Tongue (tissue), 2 donors: ENCODE measurements around the gene EIF5A2. TPM values are rescaled to one million over a fixed set of nuclear protein-coding genes. Genes with fewer than 3 reads are reported as not detected.
A peak's percentile ranks its signal among the peaks of the same experiment; 100 is the strongest.

Experiments
- DNase-seq: peaks from one replicate; pipeline ENCODE4 v3.0.0-alpha.2; 2015
- total RNA-seq: library from RNA; depleted of rRNA; stranded (reverse); fragments of >200 nt; gene quantifications from one replicate; pipeline ENCODE4 v1.2.3, GENCODE V29; 2014

EIF5A2 gene
- total RNA-seq, 1 donor from 2014 or later = 7.1 TPM

DNA sequence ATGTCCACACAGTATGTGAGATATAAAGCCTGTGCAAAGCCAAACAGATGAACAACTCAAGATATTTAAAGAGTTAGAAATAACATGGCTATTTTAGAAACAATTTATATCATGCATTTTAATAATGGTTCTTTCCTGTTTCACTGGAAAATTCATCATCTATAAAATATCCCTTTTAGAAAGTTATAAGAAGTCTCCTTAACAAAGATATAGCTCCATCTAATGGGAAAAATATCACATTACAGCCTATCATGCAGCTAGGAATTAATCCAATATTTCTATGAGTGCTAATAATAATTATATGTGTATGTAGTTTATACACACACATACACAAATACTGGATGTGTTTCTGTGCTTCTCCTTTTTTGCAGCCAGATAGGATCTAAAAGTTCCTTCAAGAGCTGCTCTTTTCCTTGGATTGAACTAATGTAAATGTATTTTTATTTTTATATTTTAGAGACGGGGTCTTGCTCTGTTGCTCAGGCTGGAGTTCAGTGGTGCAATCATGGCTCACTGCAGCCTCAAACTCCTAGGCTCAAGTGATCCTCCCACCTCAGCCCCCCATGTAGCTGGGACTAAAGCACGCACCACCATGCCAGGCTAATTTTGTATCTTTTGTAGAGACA is 60.0 kb downstream of the EIF5A2 start:
- DNase-seq = peak; percentile 17

DNA sequence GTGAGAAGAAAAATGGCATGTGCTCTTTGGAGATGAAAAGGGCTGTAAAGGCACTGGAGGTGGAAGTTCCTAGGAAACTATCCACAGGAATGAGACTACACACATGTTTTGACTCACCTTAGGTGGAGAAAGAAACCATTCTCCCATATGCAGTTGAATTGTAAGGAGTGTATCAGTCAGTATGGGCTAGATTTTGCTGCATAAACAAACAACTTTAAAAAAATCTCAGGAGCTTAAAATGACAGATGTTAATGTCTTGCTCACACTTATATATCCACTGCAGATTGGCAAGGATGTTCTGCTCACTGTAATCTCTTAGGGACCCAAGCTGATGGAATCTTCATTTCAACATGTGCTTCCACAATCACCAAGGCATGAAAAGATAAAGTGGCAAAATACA is 64.1 kb downstream of the EIF5A2 start:
- DNase-seq = no peak

DNA sequence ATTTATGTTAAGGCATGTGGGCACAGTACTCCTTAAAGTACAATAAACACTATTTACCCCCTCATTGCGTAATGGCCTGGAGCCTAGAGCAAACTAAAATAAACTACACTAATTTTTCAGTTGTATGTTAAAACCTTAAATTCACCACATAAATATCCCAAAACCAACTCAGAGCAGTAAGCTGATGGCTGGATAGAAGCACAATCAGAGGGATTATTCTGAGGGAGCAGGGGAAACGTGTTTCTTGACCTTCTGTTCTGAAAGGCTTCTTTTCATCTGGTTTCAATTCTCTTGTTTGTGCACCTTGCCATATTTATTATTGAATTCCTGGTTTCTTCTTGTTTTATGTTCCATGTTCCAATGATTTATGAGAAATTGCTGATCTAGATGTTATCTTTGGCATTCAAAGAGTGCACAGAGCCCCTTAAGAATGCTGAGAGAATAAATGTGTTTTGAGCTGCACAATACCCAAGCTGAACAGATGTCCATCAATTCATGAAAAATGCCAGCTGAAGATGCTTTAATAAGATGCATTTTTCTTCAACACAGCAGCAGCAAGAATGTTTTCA is 68.1 kb downstream of the EIF5A2 start:
- peak; percentile 12 for DNase-seq

DNA sequence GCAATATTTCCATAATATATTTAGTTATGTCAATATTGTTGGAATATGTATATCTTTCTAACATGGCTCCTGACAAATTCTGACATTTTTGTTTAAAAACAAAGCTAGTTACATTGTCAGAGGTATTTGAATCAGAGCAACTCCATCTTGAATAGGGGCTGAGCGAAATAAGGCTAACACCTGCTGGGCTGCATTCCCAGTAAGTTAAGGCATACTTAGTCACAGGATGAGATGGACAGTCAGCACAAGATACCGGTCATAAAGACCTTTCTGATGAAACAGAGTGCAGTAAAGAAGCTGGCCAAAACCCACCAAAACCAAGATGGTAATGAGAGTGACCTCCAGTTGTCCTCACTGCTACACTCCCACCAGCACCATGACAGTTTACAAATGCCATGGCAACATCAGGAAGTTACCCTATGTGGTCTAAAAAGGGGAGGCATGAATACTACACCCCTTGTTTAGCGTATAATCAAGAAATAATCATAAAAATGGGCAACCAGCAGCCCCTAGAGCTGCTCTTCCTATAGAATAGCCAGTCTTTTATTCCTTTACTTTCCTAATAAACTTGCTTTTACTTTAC is 68.8 kb downstream of the EIF5A2 start:
- no peak for DNase-seq

Other genes starting within 250 kb of the EIF5A2 start
- gene RPL22L1, start 38.4 kb downstream of the EIF5A2 start, total RNA-seq = 32.0 TPM
- not detected for gene SLC2A2, start 118.1 kb upstream of the EIF5A2 start, total RNA-seq